HG03457 (cell line): ENCODE data around the gene NMRAL1.

Source experiments
- ATAC-seq: cut with Tn5 transposase; IDR thresholded peaks from one replicate; pipeline ENCODE4 v1.9.1; 2021; ENCODE audit warnings: moderate number of reproducible peaks; ENCODE audit not compliant: unreplicated experiment

NMRAL1 gene

DNA sequence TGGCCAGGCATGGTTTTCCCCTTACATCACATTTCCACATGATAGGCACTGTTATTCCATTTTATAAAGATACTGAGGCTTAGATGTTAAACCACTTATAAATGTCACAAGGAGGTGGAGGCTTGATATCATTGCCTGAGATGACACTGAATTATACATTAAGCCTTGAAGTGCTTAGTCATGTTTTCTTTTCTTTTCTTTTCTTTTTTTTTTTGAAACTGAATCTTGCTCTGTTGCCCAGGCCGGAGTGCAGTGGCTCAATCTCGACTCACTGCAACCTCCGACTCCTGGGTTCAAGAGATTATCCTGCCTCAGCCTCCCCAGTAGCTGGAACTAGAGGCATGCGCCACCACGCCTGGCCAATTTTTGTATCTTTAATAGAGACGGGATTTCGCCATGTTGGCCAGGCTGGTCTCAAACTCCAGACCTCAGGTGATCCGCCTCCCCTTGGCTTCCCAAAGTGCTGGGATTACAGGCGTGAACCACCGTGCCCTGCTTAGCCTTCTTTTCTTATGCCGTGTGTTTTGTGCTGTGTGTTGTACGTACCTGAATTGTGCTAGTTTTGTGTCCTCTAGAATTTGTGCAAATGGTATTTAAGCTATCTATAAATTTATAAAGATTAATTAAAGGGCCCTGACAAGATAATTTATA, 47.6 kb downstream of the NMRAL1 start:
- ATAC-seq = no peak

DNA sequence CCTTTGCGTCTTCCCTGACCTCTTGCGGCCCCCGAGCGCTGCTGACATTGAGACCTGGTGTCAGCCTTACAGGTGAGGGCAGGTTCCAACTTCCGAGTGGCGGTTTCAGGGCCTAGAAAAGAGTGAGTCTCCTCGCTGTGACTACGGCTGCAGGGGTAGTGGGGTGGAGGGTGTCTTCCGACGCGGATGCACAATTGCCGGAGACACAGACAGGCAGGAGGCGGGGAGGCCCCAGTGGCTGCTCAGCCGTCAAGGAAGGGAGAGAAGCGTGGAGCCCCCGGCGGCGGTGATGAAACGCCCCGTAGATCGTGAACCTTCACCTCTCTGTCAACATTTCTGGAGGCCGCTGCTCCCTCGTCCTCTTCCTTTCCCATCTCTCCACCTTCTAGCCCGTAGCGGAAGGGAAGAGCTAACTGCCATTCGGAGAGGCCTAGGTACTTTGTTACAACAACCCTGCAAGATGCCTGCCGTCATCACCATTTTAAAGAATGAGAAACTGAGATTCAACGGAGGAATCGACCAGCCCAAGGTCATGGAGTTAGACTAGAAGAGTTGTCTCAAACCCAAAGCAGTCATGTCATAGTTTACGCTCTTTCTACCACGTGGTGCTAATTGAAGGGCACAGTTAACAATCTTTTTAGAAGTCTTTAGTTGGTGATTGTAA, 48.3 kb downstream of the NMRAL1 start:
- peak; percentile 7 for ATAC-seq

DNA sequence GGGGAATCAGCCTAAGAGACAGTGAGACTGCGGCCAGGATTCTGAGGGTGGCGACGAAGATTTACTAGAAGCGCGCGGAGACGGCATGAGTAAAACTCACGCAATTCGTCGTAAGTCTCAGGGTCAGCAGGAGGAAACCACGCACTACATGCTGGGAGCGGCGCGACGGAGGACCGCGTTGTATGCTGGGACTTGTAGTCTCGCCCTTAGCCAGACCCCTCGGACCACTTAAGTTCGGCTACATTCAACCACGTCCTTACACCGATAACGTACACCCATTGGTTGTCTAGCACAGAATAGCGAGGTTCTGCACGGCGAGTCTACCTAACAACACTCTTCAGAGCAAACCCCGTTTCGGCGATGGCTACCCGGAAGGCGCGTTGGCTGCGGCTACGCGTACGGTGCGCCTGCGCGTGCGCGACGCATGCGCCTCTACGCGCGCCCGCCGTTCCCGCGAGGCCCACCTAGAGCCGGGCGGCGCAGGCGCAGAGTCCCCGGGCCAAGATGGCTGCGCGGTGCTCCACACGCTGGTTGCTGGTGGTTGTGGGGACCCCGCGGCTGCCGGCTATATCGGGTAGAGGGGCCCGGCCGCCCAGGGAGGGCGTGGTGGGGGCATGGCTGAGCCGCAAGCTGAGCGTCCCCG, 48.9 kb downstream of the NMRAL1 start, which contains the start of gene DNAJA3:
Gene DNAJA3 (plus strand): TSS at position 491 of the 643 bp plus-strand sequence. CDS start 14 bp downstream, at position 505.
- ATAC-seq = peak; percentile 69

DNA sequence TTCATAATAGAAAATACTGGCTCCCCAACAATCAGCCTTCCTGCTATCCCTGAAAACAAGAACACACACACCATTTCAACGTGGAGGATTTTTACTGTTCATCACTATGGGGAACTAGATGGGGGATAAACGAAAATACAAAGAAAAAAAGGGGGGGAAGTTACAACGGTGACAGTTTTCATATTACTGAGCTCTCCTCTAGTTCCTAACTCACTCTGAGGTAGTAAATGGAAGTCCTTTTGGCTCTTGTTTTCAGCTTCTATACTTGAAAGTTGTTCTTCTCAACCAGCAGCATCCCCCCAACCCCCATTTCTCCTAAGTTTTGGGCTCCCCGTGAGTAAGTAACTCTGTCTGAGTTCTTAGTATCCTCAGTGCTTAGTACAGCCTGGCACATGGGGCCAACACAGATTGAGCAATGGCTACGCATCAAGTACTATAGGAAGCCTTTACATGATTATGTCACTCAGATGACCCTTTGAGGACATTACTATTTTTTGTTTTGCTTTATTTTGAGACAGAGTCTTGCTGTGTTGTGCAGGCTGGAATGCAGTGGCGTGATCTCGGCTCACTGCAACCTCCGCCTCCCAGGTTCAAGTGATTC, 53.8 kb downstream of the NMRAL1 start:
- no peak for ATAC-seq

DNA sequence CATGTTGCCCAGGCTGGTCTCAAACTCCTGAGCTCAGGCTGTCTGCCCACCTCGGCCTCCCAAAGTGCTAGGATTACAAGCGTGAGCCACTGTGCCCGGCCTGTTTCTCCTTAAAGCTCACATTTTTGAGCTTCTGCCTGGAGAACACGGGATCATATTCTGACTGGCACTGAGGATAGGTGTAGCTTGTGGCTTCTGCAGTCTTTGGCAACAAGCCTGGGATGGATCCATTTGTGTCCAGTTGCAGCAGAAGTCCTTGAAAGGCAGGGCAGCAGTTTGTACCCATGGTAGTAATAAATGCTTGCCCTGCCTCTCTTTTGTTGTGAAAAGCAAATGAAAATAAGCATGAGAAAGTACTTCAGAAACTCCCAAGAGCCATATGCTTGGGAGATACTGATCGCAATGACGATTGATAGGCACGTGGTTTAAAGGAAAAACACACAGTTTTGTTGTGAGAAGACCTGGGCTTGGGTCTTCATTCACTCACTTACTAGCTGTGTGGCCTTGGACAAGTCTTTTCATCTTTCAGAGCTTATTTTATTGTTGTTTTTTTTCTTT, 54.9 kb downstream of the NMRAL1 start:
- no peak for ATAC-seq

DNA sequence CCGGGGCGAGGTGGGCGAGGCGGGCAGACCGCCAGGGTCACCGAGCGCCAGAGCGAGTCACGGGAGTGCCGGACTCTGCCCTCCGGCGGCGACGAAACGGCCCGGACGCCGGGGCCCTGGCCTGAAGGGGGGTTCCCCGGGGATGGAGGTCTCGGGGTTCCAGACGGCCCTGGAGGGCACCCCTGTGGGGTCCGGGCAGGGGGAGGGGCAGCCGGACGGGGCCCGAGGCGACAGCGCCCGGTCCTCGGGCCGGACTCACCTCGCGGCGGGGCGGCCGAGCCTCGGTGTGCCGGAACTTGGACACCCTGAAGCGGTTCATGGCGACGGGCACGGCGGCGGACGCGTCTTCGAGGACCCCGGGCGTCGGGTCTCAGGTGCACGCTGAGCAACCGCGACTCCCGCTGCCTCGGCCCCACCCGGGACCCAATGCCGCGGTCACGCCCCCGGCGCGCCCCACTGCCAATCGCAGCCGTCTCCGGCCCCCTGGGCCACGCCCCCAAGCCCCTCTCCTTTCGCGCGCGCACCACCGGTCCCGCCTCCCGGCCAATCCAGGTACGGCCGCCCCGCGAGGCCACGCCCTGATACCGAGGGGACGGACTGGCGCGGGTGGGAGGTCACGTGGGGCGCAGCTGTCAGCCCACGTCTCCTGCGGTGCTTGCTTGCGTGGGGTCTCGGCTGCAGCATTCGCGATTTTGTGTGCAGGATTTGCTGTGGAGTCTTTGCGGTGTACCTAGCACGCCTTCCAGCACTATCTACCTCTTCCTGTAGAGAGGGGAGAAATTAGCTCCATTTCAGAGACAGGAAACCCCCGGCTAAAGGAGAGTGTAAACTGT, 58.0 kb downstream of the NMRAL1 start, which contains the start of gene CORO7:
Gene CORO7 (minus strand): TSS at position 397 of the 833 bp plus-strand sequence. CDS start 78 bp downstream, at position 319.
- ATAC-seq = peak; percentile 60

DNA sequence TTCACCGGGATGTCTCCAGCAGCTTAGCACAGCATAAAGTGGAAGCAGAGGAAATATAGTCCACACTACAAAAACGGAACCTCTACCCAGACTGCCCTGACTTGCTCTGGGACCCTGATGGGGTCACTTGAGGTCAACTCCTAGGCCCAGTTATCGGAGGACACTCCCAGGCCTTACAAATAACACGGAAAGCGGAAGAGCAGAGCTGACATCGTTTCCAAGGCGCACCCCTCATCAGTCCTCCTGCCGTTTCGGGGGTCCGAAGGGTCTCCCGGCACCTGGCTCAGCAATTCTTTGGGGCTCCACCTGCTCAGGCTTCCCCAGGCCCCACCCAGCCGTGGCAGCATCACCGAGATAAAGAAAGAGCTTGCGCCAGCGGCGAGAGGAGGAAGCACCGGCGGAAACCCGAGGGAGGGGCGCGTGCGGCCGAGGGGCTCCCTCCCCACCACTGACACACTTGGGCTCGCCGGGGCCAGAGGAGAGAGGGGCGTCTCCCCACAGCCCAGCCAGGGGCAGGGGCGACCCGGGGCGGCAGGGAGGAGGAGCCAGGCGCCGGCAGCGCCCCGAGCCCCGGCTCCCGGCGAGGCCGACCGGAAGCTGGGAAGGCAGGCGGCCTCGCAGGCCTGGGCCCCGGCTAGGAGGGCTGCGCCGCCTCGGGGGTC, 58.8 kb downstream of the NMRAL1 start:
- ATAC-seq = no peak

DNA sequence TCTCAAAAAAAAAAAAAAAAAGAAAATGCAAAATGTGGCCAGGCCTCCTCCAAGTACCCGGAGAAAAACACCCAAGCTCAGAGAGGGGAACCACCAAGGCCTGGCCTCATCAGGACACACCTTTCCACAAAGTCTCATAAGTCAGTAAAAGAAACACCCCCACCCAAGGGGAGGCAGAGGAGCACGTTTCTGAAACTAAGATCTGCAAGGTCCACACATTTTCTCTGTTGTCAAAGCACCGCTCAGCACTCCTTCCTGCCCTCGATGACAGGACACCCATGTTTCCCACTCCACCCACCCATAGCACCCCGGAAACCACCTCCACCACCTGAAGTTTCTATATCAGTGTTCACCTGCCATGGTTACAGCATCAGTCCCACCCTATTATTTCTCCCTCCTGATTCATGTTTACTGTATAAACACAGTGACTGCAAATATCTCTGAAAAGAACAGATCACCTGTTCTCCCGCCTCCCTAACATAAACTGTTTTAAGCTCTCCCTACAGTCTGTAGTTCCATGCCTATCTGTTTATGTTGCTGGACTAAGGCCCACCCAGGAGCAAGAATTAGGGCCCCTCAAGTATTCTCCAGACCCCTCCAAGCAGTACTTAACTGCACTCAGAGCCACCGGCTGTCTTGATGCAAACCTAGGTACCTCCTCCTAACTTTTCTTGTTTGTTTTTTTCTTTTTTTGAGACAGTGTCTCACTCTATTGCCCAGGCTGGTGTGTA, 60.1 kb downstream of the NMRAL1 start:
- ATAC-seq = peak; percentile 57

DNA sequence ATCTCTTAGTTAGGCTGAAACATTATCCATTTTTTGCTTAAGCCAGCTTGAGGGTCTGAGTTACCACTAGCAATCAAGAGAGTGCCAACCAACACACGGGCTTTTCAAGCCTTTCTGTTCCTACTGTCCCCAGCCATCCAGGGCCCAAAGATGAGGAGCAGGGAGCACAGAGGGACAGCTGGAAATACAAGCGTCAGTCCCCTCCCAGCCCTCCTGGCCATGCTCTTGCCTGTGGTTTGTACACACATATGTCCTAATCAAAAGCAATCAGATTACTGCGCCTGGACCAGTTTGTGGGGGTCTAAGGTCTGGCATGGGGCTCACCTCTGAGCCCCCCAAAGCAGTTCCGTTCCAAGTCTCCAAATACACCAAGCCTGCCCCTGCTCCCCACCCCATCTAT, 61.6 kb downstream of the NMRAL1 start:
- no peak for ATAC-seq

DNA sequence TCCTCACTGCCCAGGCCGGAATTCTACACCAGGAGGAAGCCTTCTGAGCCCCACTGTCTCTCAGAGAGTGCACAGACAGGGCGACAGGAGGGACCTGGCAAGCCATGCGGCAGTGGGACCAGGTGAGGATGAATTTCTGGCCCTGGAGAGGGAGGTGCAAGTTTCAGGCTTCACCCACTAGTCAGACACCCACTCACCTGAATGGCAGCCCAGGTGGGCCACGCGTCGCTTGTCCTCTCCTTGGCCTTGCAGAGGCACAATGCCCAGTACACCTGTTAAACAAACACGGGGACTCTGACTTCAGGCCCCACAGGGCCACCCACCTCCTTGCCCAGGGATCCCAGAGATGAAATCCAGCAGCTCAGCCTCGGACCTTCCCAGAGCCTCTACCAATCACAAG, 62.3 kb downstream of the NMRAL1 start:
- no peak for ATAC-seq
